PC-9 (cell line): Measurements from ENCODE around the gene C5orf47.

Experiments used
- EZH2 ChIP-seq: fragments of 200-600 bp; sonication (generic); IDR thresholded peaks from 2 replicates; pipeline ENCODE4 v1.8.0; 2017; ENCODE audit warnings: antibody characterized with exemption, low read depth
- TF ChIP-seq, protein P1 (sequence below): fragments of 200-600 bp; sonication (generic); conservative IDR thresholded peaks from 2 replicates; pipeline ENCODE4 v1.6.1; 2017; ENCODE audit warnings: mixed run types, antibody characterized with exemption, mild to moderate bottlenecking, moderate library complexity

DNA sequence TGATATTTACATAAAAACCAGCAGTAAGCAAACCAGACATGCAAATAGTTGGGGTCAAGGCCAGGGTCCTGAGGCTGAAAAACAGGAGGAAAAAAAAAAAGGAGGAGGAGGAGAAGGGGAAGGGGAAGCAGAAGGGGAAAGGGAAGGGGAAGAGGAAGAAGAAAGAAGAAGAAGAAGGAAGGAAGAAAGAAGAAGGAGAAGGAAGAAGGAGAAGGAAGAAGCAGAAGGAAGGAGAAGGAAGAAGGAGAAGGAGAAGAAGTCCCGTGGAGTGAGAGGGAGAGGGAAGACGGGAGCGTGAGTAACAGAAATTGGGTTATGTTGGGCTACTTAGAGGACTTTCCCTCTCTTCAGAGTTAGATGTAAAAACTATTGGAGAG, 31.9 kb downstream of the C5orf47 start:
- TF ChIP-seq, protein P1, sequence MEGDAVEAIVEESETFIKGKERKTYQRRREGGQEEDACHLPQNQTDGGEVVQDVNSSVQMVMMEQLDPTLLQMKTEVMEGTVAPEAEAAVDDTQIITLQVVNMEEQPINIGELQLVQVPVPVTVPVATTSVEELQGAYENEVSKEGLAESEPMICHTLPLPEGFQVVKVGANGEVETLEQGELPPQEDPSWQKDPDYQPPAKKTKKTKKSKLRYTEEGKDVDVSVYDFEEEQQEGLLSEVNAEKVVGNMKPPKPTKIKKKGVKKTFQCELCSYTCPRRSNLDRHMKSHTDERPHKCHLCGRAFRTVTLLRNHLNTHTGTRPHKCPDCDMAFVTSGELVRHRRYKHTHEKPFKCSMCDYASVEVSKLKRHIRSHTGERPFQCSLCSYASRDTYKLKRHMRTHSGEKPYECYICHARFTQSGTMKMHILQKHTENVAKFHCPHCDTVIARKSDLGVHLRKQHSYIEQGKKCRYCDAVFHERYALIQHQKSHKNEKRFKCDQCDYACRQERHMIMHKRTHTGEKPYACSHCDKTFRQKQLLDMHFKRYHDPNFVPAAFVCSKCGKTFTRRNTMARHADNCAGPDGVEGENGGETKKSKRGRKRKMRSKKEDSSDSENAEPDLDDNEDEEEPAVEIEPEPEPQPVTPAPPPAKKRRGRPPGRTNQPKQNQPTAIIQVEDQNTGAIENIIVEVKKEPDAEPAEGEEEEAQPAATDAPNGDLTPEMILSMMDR, result no peak
- no peak for TF ChIP-seq EZH2
